VCaP (cell line): ENCODE measurements around the gene BLOC1S3.

Source experiments
- H3K27ac ChIP-seq: fragments of 450-650 bp; 2 replicates; pipeline ENCODE4 v1.5.1; 2017
- CTCF ChIP-seq: fragments of 450-650 bp; conservative IDR thresholded peaks from 2 replicates; pipeline ENCODE4 v1.5.1; 2017; ENCODE audit warnings: mild to moderate bottlenecking, moderate library complexity

The BLOC1S3 gene

DNA sequence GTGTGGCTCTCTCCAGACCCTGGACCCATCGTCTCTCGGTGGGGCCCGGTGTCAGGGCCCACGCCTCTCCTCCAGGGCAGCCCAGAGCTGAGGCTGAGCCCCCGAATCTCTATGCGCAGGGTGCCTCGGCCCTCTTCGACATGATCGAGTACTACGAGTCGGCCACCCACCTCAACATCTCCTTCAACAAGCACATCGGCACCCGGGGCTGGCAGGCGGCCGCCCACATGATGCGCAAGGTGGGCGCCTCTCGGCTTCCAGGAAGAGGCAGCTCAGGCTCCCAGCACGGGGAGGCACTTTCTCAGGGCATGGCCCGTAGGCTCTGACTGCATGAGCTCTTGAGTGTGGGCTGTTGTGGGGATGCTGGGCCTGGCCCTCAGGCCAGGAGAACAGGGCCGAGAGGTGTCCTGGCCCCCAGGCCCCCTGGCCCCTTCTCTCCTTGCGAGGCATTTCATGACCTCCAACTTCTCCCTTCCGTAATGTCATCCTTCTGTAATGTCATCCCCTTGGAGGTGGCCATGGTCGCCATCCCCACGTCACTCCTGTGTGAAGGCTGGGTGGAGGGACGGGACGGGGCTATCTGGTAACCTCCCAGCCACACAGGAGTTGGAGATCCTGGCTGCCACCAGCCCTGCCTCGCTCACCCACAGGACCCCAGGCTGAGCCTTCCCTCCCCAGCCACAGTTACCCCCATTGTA, 37.2 kb upstream of the BLOC1S3 start:
- H3K27ac ChIP-seq: no peak overlapping the region
- no peak for TF ChIP-seq CTCF

DNA sequence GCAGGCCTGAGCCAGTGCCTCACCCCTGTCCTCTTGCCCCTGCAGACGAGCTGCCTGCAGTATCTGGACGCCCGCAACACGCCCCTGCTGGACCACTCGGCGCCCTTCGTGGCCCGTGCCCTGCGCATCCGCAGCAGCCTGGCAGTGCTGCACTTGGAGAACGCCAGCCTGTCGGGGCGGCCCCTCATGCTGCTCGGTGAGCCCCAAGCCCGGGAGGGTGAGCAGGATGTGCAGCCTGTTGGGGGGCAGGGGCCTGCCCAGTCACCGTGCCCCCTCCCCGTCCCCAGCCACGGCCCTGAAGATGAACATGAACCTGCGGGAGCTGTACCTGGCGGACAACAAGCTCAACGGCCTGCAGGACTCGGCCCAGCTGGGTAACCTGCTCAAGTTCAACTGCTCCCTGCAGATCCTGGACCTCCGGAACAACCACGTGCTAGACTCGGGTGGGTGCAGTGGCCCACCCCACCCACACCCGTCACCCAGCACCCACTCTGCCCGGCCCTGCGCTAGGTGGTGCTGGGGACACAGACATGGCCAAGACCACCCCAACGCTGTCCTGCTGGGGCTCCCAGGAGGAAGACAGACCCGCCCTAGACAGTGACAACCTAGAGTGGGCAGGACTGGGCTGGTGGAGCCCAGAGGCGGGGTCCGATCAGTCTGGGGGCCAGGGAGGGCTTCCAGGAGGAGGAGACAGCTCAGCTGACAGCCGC, 36.4 kb upstream of the BLOC1S3 start:
- no peak overlapping the region for H3K27ac ChIP-seq
- TF ChIP-seq CTCF: no peak

DNA sequence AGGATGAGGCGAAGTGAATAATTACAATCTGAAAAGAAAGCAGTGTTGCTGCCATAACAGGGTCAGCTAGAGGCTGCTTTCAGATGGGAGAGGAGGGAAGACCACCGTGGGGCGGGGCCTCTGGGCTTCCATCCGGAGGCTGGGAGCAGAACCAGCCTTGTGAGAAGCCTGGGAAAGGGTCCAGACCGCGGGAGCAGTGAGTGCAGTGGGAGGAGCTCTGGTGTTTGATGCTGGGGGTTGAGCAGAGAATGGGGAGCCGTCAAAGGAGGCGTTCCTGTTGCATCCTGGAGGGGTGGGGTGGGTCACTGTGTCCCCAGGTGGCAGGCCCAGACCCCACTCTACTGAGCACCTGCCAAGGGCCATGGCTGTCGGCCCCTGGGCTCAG, 35.9 kb upstream of the BLOC1S3 start:
- no peak overlapping the region for H3K27ac ChIP-seq
- TF ChIP-seq CTCF: no peak

GRCh38 chr19:45144431-45145269, 33.9 kb upstream of the BLOC1S3 start:
- H3K27ac ChIP-seq: no peak overlapping the region
- no peak for TF ChIP-seq CTCF

DNA sequence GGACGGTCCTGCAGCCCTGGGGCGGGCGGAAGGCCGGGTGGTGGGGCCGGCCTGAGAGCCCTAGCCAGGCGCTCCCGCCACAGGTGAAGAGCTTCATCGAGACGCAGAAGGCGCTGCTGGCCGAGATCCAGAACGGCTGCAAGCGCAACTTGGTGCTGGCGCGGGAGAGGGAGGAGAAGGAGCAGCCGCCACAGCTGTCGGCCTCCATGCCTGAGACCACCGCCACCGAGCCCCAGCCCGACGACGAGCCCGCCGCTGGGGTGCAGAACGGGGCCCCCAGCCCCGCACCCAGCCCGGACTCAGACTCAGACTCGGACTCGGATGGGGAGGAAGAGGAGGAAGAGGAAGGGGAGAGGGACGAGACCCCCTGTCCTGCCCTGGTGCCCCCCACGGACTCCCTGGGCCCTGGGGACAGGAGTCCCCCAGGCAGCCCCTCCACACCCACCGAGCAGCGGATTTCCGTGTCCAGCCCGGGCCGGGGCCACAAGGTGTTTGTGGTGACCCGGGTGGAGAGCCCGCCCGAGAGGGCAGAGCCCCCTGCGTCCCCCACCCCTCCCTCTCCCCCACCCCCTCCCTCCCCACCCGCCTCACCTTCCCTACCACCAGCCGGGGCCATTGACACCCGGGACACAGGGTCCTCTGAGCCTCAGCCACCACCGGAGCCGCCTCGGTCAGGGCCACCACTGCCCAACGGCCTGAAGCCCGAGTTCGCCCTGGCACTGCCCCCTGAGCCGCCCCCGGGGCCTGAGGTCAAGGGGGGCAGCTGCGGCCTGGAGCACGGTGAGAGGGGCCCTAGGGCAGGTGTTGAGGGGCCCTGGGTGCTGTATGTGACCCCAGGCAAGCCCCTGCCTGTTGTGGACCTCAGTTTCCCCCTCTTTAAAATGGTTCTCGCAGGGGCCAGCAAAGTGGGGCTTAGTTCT, 33.1 kb upstream of the BLOC1S3 start:
- H3K27ac ChIP-seq: no peak overlapping the region
- TF ChIP-seq CTCF: no peak

DNA sequence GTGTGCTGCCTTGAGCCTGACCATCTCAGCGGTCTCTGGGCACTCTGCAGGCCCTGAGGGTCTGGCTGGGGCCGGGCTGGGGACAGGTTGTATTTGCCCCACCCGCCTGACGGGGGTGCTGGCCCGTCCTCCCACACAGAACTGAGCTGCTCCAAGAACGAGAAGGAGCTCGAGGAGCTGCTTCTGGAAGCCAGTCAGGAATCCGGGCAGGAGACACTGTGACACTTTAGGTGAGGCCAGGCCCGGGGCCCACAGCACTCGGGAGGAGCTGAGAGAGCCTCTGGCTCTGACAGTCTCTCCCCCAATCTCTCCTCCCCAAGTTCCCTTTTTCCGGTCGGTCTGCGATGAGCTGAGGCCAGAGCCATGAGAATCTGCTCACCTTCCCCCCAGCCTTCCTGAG, 32.3 kb upstream of the BLOC1S3 start:
- TF ChIP-seq CTCF: no peak
- H3K27ac ChIP-seq: no peak overlapping the region
